GM19395 (cell line): Measurements from ENCODE around the gene TMEM135.

Experiments used
- ATAC-seq: cut with Tn5 transposase; IDR thresholded peaks from one replicate; pipeline ENCODE4 v1.9.1; 2021; ENCODE audit warnings: mild to moderate bottlenecking, moderate library complexity; ENCODE audit not compliant: unreplicated experiment

Gene TMEM135

DNA sequence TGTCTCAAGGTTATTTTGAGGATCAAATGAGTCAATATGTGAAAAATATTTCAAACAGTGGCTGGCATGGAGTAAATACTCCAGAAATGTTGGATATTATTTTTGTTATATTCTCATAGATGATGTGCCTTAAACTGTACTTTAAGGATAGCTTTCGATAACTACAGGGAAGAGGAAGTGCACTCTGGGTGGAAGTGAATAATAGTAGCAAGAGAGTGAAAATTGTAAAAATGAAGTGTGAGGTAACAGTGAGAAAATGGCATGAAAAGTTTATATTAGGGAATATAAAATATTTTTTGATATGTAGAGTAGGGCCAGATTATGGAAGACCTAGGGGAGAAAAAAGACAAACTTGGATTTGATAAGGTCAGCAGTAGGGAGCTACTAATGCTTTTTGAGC, 258.9 kb downstream of the TMEM135 start:
- no peak for ATAC-seq

DNA sequence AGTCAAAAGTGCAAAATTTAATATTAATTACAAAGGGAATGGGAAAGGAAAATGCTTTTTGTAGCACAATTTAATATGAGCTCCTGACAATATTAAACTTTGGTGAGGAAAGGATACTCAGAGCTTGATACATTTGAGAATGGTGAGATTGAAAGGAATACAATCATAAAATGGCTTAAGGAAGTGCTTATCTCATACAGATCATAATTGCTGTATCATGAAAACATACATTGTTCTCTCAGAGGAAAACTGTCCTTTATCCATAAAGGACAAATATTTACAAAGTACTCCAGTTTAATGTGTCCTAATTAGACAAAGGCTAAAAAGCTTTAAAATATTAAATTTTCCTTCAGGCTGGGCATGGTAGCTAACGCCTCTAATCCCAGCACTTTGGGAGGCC, 260.4 kb downstream of the TMEM135 start:
- ATAC-seq, result no peak

DNA sequence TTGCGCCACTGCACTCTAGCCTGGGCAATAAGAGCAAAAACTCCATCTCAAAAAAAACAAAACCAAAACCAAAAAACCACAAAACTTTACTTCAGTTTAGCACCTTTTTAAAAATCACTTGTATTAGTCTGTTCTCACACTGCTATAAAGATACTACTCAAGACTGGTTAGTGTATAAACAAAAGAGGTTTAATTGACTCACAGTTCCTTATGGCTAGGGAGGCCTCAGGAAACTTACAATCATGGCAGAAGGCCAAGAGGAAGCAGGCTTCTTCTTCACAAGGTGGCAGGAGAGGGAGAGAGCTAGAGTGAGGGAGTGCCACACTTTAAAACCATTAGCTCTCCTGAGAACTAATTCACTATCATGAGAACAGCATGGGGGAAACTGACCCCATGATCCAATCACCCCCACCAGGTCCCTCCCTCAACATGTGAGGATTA, 261.3 kb downstream of the TMEM135 start:
- no peak for ATAC-seq

DNA sequence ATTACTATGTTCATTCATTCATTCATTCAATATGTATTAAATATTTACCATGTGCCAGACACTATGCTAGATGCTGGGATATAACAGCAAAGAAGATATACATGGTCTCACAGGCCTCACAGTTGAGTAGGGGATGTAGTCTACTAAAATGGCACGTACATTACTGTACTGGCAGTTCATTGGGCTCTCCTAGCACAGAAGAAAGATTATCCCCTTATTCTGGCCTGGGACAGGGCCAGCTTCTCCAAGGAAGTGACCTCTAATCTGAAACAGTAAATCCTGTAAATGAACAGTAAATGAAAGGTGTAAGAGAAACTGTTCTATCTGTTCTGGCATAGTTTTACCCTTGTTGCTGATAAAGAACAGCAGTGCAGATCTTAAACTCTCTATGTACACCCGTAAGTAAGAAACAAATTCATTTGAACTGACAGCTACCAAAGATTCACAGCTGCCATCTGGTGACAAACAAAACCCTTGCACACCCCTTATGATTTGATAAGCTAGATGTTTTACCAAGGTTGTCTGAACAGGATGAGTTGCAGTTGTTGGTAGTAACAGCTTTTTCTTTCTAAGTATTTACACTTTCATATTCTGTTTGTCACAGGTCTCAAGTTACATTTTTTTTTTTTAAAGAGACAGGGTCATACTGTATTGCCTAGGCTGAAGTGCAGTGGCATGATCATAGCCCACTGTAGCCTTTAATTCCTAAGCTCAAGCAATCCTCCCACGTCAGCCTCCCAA, 263.1 kb downstream of the TMEM135 start:
- peak; percentile 68 for ATAC-seq

DNA sequence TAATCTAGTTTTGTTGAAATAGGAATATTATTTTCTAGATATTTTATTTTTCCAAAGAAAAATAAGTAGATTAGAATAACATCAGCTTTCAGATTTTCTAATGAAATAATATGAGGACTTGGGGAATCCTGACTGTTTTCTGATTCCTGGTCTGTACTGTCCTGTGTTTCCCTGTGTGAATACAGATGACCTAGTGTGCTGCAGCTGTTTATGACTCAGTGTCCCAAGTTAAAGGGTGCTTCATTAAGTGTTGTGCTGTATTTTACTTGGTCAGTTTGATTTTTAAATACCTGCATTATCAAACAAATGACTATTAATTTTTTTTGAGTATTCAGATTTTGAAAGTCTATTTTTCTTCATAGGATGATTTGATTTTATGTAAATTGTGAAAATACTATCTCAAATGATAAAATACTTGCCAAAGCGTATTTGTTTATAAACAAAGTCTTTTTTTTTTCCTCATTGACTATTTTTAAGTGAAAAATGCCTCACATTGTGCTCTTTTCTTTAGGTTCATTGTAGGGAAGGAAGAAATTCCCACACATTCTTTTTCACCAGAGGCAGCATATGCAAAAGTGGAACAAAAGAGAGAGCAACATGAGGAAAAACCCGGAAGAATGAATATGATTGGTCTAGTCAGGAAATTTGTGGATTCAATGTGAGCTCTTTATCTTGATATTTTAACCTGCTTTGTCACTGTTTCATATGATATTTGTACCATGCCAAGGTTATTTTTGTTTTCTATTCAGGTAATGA, 264.2 kb downstream of the TMEM135 start:
- ATAC-seq, result no peak

DNA sequence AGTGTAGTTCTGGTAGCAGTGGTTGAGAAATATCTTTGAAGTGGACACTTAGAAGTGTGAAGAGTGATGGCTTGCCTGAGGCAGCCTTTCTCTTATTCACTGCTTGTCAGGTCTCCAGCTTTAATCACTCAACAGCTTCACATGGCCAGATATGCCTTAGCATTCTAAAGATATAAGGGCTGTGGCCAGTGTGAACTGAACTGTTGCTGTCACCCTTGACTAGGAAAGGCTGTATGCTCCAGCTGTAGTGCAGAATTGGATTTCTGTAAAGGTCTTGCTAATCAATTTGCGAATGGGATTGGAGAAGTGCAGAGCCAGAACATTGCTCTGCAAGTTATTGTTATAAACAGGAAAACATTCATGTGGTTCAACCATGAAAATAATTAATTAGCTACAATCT, 266.7 kb downstream of the TMEM135 start:
- ATAC-seq, result no peak

DNA sequence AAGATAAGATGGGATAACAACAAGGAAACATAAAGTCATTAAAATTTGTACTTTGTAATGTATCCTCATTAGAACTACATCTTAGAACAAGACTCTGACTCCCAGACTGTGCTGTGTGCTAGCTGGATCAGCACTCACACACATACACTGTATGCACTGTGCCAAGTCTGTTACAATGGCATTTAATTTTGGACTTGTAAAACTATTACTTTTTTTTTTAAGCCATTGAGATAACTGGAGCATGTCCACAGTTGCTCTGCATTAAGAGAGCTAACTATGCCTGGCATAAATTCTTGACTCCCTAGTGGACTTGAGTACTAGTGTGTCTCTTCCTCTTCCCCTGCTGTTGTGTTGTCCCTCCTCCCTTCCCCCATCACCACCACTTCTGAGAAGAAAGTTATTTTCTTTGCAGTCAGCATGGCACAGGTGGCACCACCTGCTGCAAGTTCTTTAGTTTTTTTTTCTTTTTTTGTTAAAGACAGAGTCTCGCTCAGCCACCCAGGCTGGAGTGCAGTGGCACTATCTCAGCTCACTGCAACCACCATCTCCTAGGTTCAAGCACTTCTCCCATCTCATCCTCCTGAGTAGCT, 268.6 kb downstream of the TMEM135 start:
- ATAC-seq, result no peak

DNA sequence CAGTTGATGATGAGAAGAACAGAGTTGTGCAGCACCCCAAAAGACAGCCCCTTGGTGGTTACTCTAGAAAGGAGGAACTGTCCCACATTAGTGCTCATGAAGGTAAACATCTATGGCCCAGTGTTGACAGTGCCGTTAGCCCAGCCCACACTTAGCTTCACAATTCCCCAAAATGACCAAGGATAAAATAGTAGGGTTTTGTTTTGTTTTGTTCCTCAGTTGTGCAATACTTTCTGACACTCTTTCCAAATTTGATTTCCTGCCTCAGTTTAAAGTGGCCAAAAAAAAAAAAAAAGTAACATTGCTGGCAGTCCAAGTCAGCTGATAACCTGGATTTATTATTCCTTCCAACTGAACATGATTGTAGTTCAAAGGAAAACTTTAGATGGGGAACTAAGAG, 269.4 kb downstream of the TMEM135 start:
- ATAC-seq, result no peak

DNA sequence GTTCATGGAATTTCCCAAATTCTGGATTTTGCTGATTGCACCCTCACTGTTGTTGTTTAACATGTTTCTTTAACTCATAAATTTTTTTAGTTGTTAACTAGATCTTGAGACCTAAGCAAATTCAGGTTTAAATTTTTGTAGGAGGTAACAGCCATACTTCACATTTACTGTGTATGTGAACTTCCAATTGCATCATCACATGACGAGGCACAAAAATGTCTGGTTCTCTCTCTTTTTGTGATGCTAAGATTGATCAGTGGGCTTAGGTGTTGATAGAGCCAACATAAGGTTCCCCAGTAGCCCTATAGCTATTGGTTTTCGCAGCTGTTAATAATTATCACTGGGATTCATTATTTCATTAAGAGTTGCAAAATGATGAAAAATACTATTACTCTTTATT, 277.5 kb downstream of the TMEM135 start:
- no peak for ATAC-seq

DNA sequence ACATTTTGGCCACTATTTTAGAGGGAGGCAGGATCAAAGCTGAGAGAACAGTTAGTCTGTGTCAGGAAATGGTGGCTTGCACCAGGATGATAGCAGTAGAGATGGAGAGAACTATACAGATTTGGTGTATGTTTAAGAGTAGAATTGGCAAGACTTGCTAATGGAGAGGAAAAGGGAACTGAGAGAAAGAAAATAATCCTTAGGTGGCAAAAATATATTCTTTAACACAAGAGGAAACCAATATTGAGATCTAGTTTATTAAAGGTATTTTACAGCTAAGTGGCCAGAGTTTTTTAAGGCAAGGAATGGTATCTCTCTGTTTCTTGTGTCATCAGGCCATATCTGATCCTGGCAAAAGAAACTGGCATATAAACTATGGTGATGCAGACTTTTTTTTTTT, 278.8 kb downstream of the TMEM135 start:
- ATAC-seq, result no peak

DNA sequence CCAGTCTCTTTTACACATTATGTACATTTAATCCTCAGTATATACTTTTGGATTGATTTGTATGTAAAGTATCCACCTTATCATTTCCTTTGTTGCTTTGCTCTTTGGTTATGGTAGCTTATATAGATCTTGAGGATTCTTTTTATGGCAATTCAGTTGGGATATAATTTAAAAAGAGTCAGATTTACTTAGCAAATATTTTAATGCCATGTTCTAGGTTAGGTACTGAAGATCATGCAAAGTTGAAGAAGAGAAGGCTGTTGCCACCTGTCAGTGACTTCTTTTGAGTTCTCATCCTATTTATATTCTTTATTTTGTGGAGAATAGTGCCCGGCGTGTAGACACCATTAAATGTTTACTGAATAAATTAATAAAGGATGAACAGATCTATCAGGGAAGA, 279.7 kb downstream of the TMEM135 start:
- ATAC-seq, result no peak

DNA sequence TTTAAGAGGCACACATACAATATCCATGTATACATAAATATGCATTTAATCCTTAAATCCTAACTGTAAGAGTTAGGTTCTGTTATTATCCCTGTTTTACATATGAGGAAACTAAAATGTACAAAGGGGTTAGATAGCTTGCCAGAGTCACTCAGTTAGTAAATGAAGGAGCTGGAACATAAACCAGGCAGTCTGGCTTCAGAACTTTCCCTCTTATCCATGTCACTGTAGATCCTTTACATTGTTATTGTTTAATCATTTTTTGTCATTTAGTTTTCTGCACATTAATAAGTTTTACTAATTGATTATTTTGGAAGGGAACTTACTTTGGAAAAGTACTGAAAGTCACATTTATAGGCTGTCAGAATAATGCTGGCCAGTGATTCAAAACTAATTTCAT, 282.4 kb downstream of the TMEM135 start:
- ATAC-seq, result no peak

DNA sequence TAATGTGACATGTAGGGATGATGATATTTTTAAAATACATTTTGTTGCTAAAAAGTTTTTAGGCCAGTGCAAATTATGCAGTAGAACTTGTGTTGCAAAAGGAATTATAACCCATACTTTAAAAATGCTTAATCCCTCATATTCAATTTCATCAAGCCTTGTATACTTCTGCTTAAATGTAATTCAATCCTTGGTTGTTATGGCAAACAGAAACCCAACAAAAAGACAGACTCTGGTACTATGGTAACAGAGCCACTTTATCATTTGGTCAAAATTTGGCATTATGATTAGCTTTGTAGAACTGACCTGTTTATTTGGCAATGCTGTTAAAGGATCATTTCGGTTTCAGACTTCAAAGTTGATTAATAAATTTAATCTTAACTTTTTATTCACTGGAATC, 284.8 kb downstream of the TMEM135 start:
- ATAC-seq, result no peak

DNA sequence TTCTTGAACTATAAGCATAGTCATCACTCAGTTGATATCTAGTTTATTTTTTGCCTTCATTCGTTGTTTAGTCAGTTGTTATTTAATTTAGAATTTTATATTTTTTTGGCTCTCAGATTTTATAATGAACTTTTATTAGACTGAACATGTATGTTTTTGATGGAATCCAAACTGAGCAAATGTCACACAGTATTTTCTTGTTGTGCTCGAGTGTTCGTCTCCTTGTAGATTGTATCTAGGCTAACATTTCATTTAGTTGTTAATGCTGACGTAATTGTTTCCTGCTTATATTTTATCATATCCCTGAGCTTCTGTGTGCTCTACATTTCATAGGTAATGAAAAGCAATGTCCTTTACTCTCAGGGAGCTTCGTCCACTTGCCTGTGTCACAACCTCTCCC, 286.2 kb downstream of the TMEM135 start:
- ATAC-seq, result no peak

DNA sequence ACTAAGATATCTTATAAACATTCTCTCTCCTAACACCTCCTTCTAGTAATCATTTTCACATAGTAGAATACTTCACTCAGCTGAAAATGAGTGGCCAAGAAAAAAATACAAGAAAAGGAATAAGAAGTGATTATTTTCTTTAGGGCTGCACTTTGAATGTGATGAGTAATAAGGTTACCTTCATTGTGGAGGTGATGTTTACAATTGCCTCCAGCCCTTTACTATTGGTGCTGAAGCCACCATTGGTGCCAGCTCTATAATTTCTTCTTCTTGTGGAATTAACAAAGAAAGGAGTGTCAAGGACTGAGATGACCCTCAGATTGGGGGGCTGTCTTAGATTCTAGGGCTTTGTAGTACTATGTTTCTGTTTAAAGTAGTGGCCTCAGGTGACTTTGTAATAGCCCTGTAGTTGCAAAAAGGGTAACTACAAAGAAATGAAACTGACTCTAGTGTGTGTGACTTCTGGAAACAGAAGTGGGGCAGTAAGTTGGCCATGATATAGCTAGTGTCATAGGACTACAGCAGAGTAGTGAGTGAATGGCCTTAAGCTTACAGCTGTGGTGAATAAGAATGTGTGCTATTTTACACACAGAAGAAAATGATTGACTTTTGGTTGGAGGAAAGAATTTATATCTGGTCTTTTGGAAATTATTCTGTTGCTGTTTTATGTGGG, 287.2 kb downstream of the TMEM135 start:
- peak; percentile 72 for ATAC-seq

DNA sequence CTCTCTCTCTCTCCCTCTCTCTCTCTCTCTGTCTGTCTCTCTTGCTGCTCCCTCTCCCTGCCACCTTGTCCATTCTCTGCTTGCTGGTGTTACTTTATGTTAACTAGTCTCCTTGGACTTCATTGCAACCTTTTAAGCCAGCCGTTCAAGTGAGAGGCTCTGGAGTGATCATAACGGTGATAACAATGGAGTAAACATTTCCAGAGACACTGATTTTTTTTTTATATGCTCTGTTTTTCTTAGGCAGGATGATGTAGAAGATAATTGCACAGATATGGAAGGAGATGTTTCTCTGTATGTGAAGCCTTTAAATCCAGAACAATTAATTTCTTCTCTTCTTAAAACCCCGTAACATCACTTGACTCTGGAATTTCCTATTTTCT, 287.7 kb downstream of the TMEM135 start:
- ATAC-seq, result no peak

DNA sequence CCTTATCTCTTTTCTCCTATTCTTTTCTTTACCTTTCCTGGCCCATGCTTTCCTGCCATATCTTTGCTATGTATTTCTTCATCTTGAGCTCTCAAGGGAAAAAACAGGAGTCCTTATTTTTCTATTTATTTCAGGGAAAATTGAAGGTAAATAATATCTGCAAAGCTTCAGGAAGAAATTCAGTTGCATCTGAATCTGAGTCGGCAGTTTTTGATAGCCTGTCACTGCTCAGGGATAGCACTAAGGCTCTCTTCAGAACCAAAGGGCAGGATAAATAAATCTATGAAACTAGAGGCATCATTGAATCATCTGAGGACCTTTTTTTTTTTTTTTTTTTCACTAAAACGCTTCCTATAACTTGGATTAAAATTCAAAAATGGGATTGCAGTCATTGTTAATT, 288.9 kb downstream of the TMEM135 start:
- no peak for ATAC-seq

DNA sequence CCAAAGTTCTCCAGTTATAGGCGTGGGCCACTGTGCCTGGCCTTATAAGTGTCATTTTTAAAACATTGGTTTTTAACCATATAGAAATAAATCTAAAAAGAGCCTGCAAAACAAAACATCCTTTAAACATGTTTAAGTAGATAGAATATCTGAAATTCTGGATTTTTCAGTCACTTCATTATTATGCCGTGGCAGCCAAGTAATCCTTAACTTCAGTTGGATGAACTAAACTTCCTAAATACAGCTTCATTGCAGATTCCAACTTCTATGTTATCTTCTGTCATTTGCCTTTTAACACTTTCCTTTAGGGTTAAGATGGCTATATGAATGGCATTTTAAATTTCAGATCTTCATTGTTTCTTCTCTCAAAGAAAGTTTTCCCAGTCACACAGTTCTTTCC, 291.4 kb downstream of the TMEM135 start:
- no peak for ATAC-seq

DNA sequence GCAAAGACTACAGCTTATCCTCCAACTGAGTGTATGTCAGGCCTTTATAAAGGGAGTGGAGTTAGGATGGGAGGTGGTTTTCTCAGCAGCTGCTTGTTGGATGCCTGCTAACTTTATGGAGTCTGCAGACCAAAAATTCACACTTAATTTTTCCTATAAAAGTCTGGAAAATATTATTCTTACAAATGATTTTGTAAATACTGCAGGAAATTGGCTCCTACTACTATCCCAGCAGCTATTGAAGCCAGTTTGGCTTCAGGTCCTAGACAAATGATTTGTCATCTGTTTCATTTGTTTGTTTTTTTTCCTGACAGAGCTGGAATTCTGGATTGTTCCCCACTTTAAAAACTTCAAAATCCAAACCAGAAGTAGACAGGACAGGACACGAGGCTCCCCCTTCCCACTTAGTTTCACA, 292.5 kb downstream of the TMEM135 start:
- no peak for ATAC-seq

DNA sequence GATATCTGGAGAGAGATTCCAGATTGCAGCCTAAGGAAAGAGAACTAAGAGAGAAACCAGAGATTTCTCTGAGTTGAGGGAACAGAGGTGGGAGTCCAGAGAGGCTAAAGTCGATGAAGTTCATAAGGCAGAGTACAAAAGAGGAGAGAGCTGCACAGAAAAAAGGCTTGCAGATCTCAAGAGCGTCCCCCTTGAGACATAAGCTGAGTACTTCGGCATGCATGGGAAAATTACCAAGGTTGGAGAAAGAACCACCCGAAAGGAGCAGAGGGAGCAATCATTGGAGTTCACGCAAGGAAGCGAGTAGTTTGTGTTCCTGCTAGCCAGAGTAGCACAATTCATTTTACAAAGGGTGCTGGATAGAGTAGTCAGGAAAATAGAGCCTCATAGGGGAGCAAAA, 293.5 kb downstream of the TMEM135 start:
- no peak for ATAC-seq

DNA sequence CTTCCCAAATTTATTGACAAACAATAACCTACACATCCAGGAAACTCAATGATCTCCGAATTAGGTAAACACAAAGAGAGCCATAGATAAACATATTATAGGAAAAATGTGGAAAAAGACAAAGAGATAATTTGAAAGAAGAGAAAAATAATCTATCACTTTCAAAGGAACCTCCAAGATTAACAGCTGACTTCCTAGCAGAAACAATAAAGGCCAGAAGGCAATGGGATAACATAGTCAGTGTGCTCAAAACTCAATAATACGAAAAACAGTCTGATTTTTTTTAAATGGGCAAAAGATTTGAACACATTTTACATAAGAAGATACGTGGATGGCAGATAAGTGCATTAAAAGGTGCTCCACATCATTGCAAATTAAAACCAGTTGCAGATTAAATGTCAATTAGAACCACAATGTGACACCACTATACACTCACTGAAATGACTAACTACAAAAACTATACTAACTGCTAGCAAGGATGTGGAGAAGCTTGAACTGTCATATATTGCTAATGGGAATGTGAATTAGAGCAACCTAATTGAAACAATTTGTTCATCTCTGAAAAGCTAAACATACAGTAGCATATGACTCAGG, 300.4 kb downstream of the TMEM135 start:
- no peak for ATAC-seq
